ENCODE results near the gene DLG4. TPM values are rescaled to one million over a fixed set of nuclear protein-coding genes. Genes with fewer than 3 reads are reported as not detected.

Gene DLG4
- 6.1 and 12.9 TPM in 2 replicates for total RNA-seq

GRCh38 chr17:7219812-7220592, at the start of gene DLG4, which contains the start of gene ACADVL:
Gene DLG4 (minus strand): TSS chr17:7219836.
Gene ACADVL (plus strand): TSS chr17:7219938. CDS start chr17:7219985, 47 bp downstream.
- TF ChIP-seq CTCF (IDR thresholded peaks at IDR 0.05; ENCODE audit: insufficient read depth, low read length, poor library complexity, severe bottlenecking): no peak
- DNase-seq (ENCODE audit: low read depth): no peak
- H3K27me3 ChIP-seq (ENCODE audit: control insufficient read depth, insufficient read depth, low read length): no peaks in the 10 kb centered on the region
- H3K4me3 ChIP-seq (ENCODE audit: low read depth, low read length): peak within 1 kb of the TSS; percentile 87
- peaks cover 3% of the 10 kb centered on the region for H3K36me3 ChIP-seq (ENCODE audit: control insufficient read depth, insufficient read depth, low read length)

DNA sequence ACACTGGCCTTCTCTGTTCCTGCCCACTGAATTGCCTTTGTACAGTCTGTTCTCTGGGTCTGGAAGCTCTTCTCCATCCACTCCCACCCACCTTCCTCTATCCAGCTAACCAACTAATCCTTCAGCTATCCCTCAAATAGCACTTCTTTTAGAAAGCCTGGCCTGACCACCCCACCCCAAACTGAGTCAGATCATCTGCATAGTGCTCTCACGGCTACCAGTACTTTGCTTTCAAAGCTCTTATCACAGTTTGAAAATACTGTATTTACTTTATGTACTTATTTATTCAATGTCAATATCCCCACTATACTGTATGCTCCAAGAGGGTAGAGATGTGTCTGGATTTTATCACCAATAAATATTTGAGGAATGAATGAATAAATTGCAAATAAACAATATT, 47.1 kb upstream of the DLG4 start:
- DNase-seq (ENCODE audit: low read depth): no peak
- H3K27me3 ChIP-seq (ENCODE audit: control insufficient read depth, insufficient read depth, low read length): peaks cover 9% of the 10 kb centered on the region
- H3K4me3 ChIP-seq (ENCODE audit: low read depth, low read length): no peak overlapping the region
- H3K36me3 ChIP-seq (ENCODE audit: control insufficient read depth, insufficient read depth, low read length): no peaks in the 10 kb centered on the region
- TF ChIP-seq CTCF (IDR thresholded peaks at IDR 0.05; ENCODE audit: insufficient read depth, low read length, poor library complexity, severe bottlenecking): no peak

GRCh38 chr17:7263801-7264078, 44.1 kb upstream of the DLG4 start:
- no peaks in the 10 kb centered on the region for H3K36me3 ChIP-seq (ENCODE audit: control insufficient read depth, insufficient read depth, low read length)
- no peak for TF ChIP-seq CTCF (IDR thresholded peaks at IDR 0.05; ENCODE audit: insufficient read depth, low read length, poor library complexity, severe bottlenecking)
- peaks cover 11% of the 10 kb centered on the region for H3K27me3 ChIP-seq (ENCODE audit: control insufficient read depth, insufficient read depth, low read length)
- no peak overlapping the region for H3K4me3 ChIP-seq (ENCODE audit: low read depth, low read length)
- DNase-seq (ENCODE audit: low read depth): no peak

DNA sequence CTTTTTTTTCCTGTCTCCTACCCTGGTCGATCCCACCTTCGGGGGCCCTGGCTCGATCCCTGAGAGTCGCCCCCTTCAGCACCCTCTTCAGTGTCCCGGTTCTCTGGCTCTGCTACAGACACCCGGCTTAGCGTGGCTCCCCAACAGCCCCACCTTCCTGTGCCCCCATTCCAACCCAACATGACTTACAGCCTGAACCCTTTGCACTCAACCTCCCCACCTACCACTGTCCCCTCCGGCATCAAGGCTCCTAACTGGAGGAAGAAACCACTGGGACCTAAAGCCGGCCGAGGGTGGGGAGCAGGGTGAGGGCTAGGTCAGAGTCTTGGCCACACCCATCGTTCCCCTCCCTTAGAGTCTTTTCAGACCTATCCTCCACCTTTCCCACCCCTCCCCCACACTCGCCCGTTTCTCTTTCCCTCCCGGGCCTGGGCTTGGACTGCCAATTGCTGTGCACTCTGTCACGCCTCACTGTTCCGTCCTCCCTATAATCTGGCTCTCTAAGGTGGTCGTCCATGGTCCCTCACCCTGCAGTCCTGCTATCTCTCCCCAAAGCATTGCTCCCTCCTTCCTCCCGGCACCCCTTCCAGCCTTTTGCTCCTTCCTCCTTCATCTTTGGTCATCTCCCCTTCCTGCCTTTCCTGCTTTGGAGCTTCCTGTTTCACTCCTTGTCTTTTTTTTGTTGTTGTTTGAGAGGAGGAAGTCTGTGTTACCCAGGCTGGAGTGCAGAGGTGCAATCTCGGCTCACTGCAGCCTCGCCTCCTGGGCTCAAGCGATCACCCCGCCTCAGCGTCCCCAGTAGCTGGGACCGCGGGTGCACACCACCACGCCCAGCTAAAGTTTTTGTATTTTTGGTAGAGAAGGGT, 43.5 kb upstream of the DLG4 start:
- H3K36me3 ChIP-seq (ENCODE audit: control insufficient read depth, insufficient read depth, low read length): no peaks in the 10 kb centered on the region
- H3K4me3 ChIP-seq (ENCODE audit: low read depth, low read length): peak overlapping the region; percentile 46
- TF ChIP-seq CTCF (IDR thresholded peaks at IDR 0.05; ENCODE audit: insufficient read depth, low read length, poor library complexity, severe bottlenecking): no peak
- no peak for DNase-seq (ENCODE audit: low read depth)
- H3K27me3 ChIP-seq (ENCODE audit: control insufficient read depth, insufficient read depth, low read length): peaks cover 11% of the 10 kb centered on the region

- no peak for DNase-seq (ENCODE audit: low read depth)
- H3K27me3 ChIP-seq (ENCODE audit: control insufficient read depth, insufficient read depth, low read length): peaks cover 11% of the 10 kb centered on the region
These were observed 42.7 kb upstream of the DLG4 start, which contains the start of gene CLDN7 for GRCh38 chr17:7262192-7262934. Gene CLDN7 (minus strand): TSS chr17:7262478. CDS start chr17:7262043, 435 bp downstream.

More at GRCh38 chr17:7262192-7262934, 42.7 kb upstream of the DLG4 start, which contains the start of gene CLDN7:
- no peak for TF ChIP-seq CTCF (IDR thresholded peaks at IDR 0.05; ENCODE audit: insufficient read depth, low read length, poor library complexity, severe bottlenecking)
- Histone ChIP-seq H3K36me3 (ENCODE audit: control insufficient read depth, insufficient read depth, low read length) (no peaks in the 10 kb centered on the region), H3K4me3 (ENCODE audit: low read depth, low read length) (peak within 1 kb of the TSS; percentile 46)
